Adrenal gland (tissue), 12 donors: ENCODE results near the gene BCL2L1. TPM values are rescaled to one million over a fixed set of nuclear protein-coding genes. Genes with fewer than 3 reads are reported as not detected.
A peak's percentile ranks its signal among the peaks of the same experiment; 100 is the strongest.

Source experiments
- DNase-seq, 7 donors: peaks; one replicate each; pipeline ENCODE4 v3.0.0-alpha.2; 2019 to 2020
- H3K27ac ChIP-seq, 5 donors: fragments of 200-600 bp; sonication (generic) in 4 of 5; 1 replicate in 3 of 5; 2 replicates in 2 of 5; pipeline versions ENCODE4 v1.5.1 to v1.8.0; 2016 to 2020; ENCODE audit warnings: mild to moderate bottlenecking in 1 of 5
- H3K27me3 ChIP-seq: fragments of 200-600 bp; 2 replicates; pipeline ENCODE4 v1.8.0; 2021
- H3K36me3 ChIP-seq, 2 donors: fragments of 200-600 bp; replicated peaks in 1 of 2; 1 replicate in 1 of 2; 2 replicates in 1 of 2; pipeline versions ENCODE4 v1.5.1 to v1.8.0; 2018 to 2022
- H3K4me1 ChIP-seq, 2 donors: fragments of 200-600 bp; replicated peaks in 1 of 2; 1 replicate in 1 of 2; 2 replicates in 1 of 2; pipeline versions ENCODE4 v1.5.1 to v1.8.0; 2018 to 2021
- H3K4me3 ChIP-seq, 4 donors: fragments of 200-600 bp; sonication (generic) in 3 of 4; one replicate each; pipeline ENCODE4 v1.5.1; 2016 to 2018
- H3K9me3 ChIP-seq, 3 donors: fragments of 200-600 bp; sonication (generic) in 1 of 3; replicated peaks in 1 of 3; 1 replicate in 2 of 3; 2 replicates in 1 of 3; pipeline versions ENCODE4 v1.5.1 to v1.8.0; 2016 to 2021
- POLR2A ChIP-seq, 2 donors: fragments of 450-650 bp; IDR thresholded peaks; one replicate each; pipeline ENCODE4 v1.6.1; 2017; ENCODE audit warnings: antibody characterized with exemption in 2 of 2, mild to moderate bottlenecking in 2 of 2, moderate library complexity in 1 of 2
- WGBS, 4 donors: extraction: QIAGEN DNeasy Blood & Tissue Kit in 2 of 4; methylation state at CpG; one replicate each; pipeline versions ENCODE4 v1.1.5 to v1.1.7; 2013 to 2017; 5-methylcytosine and 5-hydroxymethylcytosine counted together
- intact Hi-C, 2 donors: fragments of 100-400 bp; cut with DNase I; formaldehyde crosslinking; loops; one replicate each; pipeline versions ENCODE4 v1.14.1 to v1.15.0; 2022 to 2023
- polyA plus RNA-seq, 3 donors: library from polyadenylated mRNA; stranded (reverse); fragments of 200-250 nt in 2 of 3; fragments of 350-450 nt in 1 of 3; fragmentation: Illumina TruSeq in 1 of 3; extraction: RNeasy Lipid Tissue Mini Kit (QIAGEN cat#74804) in 1 of 3; gene quantifications; one replicate each; pipeline ENCODE4 v1.2.3, GENCODE V29; 2013 to 2014
- total RNA-seq, 9 donors: library from RNA; depleted of rRNA in 4 of 9; stranded (reverse); fragments of >200 nt in 4 of 9; fragments of 120-200 nt in 1 of 9; fragmentation: NEBNext Ultra II Directional in 1 of 9; extraction: Animal tissue kit (Norgen Biotek cat#: 25700) in 1 of 9; gene quantifications; one replicate each; pipeline versions ENCODE4 v1.1.0 to v1.2.4, GENCODE V29; 2013 to 2023
- TF ChIP-seq, protein P1 (sequence below), 6 experiments: fragments of 450-650 bp in 4 of 6; fragments of 200-600 bp in 2 of 6; sonication (generic) in 1 of 6; IDR thresholded peaks; 1 replicate in 5 of 6; 2 replicates in 1 of 6; pipeline versions ENCODE4 v1.5.1 to v1.8.0; 2016 to 2021; ENCODE audit warnings: antibody characterized with exemption in 6 of 6, mild to moderate bottlenecking in 2 of 6, moderate library complexity in 1 of 6
- donor health status: healthy with polysubstance abuse.
- donor health status: Bipolar disorder and iron deficiency.
- donor health status: DM: yes; HTN: yes; CAD: no.
- donor health status: DM: no; HTN: no; CAD: no.
- donor health status: DM: no; HTN: no; CAD: no.
- donor health status: DM: yes; HTN: yes; CAD: no.

Gene BCL2L1
- total and polyA plus RNA-seq, 12 donors: 40.2 to 143 (median 64.4) TPM

DNA sequence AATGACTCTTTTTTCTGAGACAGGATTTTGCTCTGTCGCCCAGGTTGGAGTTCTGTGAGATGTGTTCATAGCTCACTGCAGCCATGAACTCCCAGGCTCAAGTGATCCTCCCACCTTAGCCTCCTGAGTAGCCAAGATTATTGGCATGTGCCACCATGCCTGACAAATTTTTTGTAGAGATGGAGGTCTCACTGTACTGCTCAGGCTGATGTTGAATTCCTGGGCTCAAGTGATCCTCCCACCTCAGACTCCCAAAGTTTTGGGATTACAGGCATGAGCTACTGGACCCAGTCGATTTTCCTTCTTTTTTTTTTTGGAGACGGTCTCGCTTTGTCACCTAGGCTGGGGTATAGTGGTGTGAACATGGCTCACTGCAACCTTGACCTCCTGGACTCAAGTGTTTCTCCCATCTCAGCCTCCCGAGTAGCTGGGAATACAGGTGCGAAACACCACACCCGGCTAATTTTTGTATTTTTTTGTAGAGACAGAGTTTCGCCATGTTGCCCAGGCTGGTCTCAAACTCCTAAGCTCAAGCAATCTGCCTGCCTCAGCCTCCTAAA is 24.3 kb downstream of the BCL2L1 start:
- no peak overlapping the region for H3K4me3 ChIP-seq
- DNase-seq: no peak
- peaks cover 33 to 57% of the 10 kb centered on the region in 2 donors for H3K4me1 ChIP-seq
- TF ChIP-seq, protein P1, sequence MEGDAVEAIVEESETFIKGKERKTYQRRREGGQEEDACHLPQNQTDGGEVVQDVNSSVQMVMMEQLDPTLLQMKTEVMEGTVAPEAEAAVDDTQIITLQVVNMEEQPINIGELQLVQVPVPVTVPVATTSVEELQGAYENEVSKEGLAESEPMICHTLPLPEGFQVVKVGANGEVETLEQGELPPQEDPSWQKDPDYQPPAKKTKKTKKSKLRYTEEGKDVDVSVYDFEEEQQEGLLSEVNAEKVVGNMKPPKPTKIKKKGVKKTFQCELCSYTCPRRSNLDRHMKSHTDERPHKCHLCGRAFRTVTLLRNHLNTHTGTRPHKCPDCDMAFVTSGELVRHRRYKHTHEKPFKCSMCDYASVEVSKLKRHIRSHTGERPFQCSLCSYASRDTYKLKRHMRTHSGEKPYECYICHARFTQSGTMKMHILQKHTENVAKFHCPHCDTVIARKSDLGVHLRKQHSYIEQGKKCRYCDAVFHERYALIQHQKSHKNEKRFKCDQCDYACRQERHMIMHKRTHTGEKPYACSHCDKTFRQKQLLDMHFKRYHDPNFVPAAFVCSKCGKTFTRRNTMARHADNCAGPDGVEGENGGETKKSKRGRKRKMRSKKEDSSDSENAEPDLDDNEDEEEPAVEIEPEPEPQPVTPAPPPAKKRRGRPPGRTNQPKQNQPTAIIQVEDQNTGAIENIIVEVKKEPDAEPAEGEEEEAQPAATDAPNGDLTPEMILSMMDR (IDR thresholded peaks at IDR 0.05): no peak
- no peak for TF ChIP-seq POLR2A (IDR thresholded peaks at IDR 0.05)
- peak overlapping the region; percentile 36 to 95 (median 83) for H3K27ac ChIP-seq
- intact Hi-C loops: no loop called here
- H3K36me3 ChIP-seq: no peaks in the 10 kb centered on the region
- H3K9me3 ChIP-seq: no peaks in the 10 kb centered on the region
- 87 to 91% (median 88%) methylated on average over 8 of the region's 8 CpGs for WGBS, 4 donors
- H3K27me3 ChIP-seq: no peaks in the 10 kb centered on the region

DNA sequence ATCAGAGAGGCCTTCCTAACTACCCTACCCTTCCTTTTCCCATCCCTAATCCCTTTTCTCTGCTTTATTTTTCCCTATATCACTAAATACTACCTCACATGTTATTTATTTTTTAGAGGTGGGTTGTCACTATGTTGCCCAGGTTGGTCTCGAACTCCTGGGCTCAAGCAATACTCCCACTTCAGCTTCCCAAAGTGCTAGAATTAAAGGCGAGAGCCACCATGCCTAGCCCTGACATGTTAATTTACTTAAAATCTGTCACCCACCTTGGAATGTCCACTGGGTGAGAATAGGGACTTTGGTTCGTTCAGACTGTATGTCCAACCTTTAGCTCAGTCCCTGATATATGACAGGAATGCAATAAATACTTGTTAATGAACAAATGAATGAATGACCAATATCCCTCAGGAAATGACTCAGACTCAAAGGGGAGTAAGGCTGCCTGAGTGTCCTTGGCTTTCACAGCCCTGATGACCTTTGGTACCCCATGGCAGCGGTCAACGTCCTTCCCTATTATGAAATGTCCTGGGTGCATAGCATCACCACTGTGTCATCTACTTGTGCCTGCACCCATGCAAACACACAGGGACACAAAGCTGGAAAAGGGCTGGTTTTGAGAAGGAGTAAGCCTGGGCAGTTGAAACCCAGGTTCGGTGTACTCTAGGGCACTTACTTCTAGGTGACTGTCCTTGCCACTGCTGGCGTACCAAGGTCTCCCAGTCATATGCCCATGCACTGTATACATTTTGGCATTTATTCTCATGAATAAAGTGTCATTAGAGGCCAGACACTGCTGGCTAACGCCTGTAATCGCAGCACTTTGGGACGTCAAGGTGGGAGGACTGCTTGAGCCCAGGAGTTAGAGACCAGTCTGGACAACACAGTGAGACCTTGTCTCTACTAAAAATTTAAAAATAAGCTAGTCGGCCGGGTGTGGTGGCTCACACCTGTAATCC is 26.5 kb downstream of the BCL2L1 start:
- Histone ChIP-seq H3K27me3 (no peaks in the 10 kb centered on the region), H3K9me3 (no peaks in the 10 kb centered on the region), H3K27ac (peak overlapping the region in 4 of 5 donors; percentile 68 to 92 (median 76)), H3K4me1 (peaks cover 27 to 53% of the 10 kb centered on the region in 2 donors), H3K4me3 (no peak overlapping the region), H3K36me3 (no peaks in the 10 kb centered on the region)
- 63 to 75% (median 65%) methylated on average over 12 of the region's 12 CpGs for WGBS, 4 donors
- TF ChIP-seq POLR2A (IDR thresholded peaks at IDR 0.05): no peak
- TF ChIP-seq, protein P1 (IDR thresholded peaks at IDR 0.05): no peak
- intact Hi-C loops: no loop called here
- DNase-seq: peak in 6 of 7 donors; percentile 73 to 88 (median 84)

DNA sequence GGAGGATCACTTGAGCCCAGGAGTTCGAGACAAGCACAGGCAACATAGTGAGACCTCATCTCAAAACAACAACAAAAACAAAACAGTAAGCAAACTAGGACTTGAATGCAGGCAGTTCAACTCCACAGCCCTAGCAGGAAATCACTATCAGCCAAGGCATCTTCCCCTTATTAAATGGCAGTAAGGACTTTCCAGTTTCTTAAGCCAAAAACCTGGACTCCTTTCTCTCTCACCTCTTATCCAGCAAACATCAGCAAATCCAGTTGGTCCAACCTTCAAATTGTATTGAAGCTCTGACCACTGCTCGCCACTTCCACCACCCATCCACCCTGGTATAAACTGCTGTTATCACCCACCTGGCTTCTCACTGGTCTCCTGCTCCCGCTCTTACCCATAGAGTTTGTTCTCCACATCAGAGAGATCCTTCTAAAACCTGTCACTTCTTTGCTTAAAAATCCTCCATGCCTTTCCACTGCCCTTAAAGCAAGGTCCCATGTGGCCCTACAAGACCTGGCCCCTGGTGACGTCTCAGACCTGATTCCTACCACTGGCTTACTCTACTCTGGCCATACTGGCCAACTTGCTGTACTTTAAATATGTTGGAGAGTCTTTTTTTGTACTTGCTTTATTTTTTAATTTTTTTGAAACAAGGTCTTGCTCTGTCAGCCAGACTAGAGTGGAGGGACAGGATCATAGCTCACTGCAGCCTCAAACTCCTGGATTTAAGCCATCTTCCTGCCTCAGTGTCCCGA is 27.6 kb downstream of the BCL2L1 start:
- Histone ChIP-seq H3K4me3 (no peak overlapping the region), H3K36me3 (peaks cover 0 to 6% of the 10 kb centered on the region in 2 donors), H3K9me3 (no peaks in the 10 kb centered on the region), H3K4me1 (peaks cover 24 to 56% of the 10 kb centered on the region in 2 donors), H3K27me3 (no peaks in the 10 kb centered on the region), H3K27ac (peak overlapping the region in 3 of 5 donors; percentile 68 to 92 (median 78))
- 85 to 96% (median 88%) methylated on average over 5 of the region's 5 CpGs for WGBS, 4 donors
- TF ChIP-seq POLR2A (IDR thresholded peaks at IDR 0.05): no peak
- TF ChIP-seq, protein P1 (IDR thresholded peaks at IDR 0.05): no peak
- intact Hi-C loops: no loop called here
- DNase-seq: no peak
